Measurements from ENCODE around the gene TRPC4AP. TPM values are rescaled to one million over a fixed set of nuclear protein-coding genes. Genes with fewer than 3 reads are reported as not detected.

The TRPC4AP gene
- total RNA-seq, 1 experiment from 2014 or later: 44.9 TPM

DNA sequence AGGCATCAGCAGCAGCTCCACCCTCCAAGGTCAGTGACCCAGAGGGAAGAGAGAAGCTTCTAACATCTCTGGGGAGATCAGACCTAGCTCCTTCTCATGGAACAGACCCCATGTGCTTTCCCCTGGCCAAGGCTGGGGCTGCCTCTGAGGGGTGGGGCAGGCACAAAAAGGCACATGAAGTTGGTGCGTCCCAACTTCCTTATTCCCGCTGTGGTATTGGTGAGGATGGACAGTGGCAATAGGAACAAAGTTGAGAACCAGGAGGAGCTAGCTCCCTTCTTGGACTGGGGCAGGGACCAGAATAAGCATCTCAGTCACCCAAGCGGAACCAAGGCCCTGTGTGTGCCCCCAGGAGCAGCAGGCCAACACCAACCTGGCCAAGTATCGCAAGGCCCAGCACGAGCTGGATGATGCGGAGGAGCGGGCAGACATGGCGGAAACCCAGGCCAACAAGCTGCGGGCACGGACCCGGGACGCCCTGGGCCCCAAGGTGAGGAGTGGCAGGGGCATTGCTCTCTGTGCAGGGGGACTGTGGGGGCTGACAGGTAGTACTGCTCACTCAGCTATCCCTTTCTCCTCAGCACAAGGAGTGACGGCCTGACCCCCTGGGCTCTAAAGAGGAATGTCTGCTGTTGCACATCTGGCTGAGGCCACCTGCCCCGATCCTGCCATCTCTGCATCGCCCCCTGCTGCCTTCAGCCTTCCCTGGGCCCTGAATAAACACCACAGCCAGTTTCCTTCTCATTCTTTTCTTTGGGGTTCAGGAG is 90.8 kb downstream of the TRPC4AP start:
- no peak for DNase-seq (ENCODE audit: low read depth)

DNA sequence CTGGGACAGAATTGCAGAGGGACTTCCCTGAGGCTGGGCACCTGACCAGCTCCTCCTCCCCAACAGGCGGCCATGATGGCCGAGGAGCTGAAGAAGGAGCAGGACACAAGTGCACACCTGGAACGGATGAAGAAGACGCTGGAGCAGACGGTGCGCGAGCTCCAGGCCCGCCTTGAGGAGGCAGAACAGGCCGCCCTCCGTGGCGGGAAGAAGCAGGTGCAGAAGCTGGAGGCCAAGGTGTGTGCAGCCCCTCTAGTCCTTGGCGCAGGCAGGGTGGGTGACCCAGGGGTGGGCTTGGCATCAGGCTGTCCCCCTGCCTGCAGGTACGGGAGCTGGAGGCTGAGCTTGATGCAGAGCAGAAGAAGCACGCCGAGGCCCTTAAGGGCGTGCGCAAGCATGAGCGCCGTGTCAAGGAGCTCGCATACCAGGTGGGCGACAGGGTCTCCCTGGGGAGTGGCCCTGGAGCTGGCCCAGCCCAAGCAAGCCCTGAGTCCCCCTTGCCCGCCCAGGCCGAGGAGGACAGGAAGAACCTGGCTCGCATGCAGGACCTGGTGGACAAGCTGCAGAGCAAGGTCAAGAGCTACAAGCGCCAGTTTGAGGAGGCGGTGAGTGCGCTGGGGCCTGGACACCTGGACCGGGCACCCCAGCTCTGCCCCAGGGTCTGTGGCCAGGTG is 91.5 kb downstream of the TRPC4AP start:
- DNase-seq (ENCODE audit: low read depth): no peak

DNA sequence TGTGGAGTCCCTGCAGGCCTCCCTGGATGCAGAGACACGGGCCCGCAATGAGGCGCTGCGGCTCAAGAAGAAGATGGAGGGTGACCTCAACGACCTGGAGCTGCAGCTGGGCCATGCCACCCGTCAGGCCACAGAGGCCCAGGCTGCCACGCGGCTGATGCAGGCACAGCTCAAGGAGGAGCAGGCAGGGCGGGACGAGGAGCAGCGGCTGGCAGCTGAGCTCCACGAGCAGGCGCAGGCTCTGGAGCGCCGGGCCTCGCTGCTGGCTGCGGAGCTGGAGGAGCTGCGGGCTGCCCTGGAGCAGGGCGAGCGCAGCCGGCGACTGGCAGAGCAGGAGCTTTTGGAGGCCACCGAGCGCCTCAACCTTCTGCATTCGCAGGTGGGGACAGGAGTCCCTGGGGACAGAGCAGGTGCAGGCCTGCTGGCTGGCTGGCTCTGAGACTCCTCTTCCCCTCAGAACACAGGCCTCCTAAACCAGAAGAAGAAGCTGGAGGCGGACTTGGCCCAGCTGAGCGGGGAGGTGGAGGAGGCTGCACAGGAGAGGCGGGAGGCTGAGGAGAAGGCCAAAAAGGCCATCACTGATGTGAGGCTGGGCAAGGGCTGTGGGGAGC is 92.2 kb downstream of the TRPC4AP start:
- no peak for DNase-seq (ENCODE audit: low read depth)

DNA sequence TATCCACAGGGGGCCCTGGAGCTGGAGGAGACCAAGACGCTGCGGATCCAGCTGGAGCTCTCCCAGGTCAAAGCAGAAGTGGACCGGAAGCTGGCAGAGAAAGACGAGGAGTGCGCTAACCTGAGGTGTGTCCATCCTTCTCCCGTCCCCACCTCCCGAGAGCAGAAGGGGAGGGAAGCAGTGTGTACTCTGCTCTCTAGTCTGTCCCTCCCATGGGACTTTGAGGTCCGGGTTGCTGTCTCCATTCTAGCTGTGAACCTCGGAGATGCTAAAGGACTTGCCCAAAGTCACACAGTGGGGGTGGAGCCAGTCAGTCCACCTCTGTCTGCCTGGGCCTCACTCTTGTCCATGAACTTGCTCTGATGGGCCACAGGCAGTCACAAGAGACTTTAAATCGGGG is 92.8 kb downstream of the TRPC4AP start:
- DNase-seq (ENCODE audit: low read depth): no peak

DNA sequence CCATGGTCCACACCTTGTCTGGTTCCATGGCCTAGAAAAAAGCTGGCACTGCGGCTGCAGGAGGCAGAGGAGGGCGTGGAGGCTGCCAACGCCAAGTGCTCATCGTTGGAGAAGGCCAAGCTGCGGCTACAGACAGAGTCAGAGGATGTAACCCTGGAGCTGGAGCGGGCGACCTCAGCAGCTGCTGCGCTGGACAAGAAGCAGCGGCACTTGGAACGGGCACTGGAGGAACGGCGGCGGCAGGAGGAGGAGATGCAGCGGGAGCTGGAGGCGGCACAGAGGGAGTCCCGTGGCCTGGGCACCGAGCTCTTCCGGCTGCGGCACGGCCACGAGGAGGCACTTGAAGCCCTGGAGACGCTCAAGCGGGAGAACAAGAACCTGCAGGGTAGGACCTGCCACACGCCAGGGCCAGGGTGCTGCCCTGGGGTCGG is 93.6 kb downstream of the TRPC4AP start:
- no peak for DNase-seq (ENCODE audit: low read depth)

DNA sequence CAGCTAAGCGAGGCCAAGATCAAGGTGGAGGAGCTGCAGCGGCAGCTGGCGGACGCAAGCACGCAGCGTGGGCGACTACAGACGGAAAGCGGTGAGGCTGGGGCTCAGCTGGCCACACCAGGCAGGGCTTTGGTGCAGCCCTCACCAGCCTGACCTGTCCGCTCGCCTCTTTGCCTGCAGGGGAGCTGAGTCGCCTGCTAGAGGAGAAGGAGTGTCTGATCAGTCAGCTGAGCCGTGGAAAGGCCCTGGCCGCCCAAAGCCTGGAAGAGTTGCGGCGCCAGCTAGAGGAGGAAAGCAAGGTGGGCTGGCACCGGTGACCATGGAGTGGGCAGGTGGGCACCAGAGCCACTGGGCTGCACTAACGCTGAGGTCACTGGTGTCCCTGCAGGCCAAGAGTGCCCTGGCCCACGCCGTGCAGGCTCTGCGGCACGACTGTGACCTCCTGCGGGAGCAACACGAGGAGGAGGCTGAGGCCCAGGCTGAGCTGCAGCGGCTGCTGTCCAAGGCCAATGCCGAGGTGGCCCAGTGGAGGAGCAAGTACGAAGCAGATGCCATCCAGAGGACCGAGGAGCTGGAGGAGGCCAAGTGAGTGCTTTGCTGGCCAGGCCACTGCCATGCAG is 94.2 kb downstream of the TRPC4AP start:
- no peak for DNase-seq (ENCODE audit: low read depth)

DNA sequence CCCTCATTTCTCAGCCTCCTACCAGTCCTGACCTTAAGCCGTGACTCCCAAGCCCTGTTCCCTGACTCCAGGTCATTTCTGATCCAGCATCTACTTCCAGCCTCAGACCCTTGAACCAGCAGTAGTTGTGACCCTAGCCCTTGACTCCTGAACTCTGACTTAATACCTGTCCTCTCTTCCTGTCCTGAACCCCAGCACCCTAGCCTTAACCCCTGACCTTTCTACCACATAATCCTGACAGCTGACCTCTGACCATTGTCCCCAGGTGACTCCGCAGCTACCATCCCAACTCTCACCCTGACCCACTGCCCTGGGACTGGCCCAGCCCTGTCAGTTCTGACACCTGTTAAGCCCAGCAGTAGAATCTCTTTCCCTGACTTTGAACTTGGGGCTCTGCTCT is 94.8 kb downstream of the TRPC4AP start:
- DNase-seq (ENCODE audit: low read depth): no peak

DNA sequence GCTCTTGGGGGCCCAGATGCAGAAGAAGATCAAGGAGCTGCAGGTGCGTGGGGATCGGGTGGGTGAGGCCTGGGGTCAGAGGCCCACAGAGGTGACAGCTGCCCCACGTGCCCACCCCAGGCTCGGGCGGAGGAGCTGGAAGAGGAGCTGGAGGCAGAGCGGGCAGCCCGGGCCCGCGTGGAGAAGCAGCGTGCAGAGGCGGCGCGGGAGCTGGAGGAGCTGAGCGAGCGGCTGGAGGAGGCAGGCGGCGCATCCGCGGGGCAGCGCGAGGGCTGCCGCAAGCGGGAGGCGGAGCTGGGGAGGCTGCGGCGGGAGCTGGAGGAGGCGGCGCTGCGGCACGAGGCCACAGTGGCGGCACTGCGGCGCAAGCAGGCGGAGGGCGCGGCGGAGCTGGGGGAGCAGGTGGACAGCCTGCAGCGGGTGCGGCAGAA is 95.5 kb downstream of the TRPC4AP start:
- DNase-seq (ENCODE audit: low read depth): no peak

DNA sequence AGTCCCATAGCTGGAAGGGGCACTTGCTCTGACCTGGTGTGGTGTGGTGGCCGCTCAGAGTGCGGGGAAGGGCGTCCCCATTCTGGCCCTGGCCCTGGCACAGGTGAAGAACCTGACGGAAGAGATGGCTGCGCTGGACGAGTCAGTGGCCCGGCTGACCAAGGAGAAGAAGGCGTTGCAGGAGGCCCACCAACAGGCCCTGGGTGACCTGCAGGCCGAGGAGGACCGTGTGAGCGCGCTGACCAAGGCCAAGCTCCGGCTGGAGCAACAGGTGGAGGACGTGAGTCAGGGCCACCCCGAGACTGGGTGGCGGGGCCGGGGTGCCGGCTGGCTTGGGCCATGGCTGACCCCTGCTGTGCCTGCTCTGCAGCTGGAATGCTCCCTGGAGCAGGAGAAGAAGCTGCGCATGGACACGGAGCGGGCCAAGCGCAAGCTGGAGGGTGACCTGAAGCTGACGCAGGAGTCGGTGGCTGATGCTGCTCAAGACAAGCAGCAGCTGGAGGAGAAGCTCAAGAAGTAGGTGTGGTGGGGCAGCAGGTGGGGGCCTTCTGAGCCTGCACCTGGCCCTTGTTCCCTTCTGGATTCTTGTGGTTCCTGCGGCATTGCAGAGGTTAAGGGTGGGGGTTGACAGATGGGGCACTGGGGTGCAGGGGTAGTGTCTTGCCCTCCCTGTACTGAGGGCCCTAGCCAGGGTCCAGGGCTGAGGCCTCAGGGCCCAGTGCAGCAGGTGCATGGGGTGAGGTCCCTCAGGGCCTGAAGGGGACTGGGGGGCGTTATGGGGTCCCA is 96.2 kb downstream of the TRPC4AP start:
- DNase-seq (ENCODE audit: low read depth): no peak

DNA sequence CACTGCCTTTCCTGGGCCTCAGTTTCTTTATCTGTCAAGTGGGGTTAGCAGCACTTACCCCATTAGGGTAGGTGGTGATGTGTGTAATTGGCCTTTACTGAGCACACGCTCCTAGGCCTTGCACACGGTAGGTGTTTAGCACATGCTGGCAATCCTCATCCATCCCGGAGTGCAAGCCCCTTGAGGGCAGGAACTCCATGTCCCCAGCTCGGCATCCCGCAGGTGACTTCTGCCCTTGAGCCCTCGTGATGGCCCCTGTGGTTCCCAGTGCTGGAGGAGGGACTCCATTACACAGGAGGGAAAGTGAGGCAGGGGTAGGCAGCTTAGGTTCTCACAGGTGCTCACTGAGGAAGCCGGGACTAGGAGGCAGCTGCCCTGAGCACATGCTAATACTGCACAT is 96.9 kb downstream of the TRPC4AP start:
- DNase-seq (ENCODE audit: low read depth): no peak

DNA sequence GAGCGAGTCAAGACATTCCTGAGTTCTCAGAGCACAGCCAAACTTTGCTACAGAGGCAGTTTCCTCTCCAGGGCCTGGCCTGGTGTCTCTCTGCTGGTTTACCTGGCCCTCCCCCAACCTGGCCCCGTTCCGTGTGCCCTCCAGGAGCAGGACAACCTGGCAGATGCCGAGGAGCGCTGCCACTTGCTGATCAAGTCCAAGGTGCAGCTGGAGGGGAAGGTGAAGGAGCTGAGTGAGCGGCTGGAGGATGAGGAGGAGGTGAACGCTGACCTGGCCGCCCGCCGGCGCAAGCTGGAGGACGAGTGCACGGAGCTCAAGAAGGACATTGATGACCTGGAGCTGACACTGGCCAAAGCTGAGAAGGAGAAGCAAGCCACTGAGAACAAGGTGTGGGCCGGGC is 97.4 kb downstream of the TRPC4AP start:
- DNase-seq (ENCODE audit: low read depth): no peak

DNA sequence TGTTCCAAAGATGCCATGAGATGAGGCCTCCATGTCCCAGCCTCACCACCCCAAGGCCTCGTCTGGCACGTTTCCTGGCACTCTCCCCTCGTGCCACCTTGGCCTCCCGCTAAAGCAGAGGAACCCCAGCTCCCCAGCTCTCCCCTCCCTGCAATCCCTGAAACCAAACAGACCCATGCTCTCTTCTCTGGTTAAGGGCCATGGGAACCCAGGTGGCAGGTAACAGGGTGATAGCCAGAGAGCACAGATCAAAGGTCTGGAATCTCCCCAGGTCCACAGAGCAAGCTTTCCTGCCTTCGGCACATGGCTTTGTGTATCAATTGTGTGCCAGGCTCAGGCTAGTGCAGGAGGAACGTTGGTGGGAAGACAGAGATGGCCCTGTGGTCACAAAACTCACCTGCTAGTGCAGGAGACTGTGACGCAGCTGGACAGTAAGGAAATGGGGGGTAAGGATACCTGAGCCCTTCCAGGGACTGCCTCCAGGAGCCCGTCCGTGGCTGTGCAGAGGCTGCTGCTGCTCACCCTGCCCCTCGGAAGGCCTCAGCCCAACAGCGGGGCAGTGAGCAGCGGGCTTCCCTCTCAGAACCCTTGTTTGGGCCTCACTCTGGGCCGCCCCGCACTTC is 98.0 kb downstream of the TRPC4AP start:
- no peak for DNase-seq (ENCODE audit: low read depth)

DNA sequence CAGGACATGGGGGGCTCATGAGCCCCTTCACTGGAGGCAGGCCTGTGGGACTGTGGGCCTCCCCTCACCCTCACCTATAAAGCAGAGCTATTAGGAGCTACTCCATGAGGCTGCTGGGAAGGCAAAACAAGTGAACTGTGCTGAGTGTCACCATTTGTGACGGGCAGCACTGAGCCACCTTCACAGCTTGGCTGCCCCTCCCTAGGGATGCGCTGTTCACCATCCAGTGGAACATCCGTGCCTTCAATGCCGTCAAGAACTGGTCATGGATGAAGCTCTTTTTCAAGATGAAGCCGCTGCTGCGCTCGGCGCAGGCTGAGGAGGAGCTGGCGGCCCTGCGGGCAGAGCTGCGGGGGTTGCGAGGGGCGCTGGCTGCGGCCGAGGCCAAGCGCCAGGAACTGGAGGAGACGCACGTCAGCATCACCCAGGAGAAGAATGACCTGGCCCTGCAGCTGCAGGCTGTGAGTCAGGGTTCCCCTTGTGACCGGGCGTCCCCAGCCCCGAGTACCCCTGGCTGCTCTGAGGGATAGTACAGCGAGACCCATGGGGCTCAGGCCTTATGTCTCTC is 98.6 kb downstream of the TRPC4AP start:
- no peak for DNase-seq (ENCODE audit: low read depth)

DNA sequence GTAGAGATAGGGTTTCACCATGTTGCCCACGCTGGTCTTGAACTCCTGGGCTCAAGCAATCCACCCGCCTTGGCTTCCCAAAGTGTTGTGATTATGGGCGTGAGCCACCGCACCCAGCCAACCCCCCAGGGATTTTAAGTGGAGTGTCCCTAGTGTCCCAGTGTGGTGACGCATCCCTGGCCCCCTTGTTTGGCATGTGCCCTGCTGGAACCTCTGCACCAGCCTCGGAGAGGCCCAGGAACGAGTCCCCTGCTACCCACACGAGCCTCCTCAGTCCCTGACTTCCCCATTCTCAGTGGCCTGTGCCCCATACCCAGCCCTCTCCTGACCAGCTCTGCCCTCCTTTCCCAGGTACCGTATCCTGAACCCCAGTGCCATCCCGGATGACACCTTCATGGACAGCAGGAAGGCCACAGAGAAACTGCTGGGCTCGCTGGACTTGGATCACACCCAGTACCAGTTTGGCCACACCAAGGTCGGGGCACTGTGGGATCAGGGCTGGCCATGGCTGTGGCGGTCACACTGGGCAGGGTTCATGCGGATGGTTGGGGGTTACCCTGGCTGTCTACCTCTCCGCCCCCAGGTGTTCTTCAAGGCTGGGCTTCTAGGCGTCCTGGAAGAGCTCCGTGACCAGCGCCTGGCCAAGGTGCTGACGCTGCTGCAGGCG is 99.7 kb downstream of the TRPC4AP start:
- no peak for DNase-seq (ENCODE audit: low read depth)

DNA sequence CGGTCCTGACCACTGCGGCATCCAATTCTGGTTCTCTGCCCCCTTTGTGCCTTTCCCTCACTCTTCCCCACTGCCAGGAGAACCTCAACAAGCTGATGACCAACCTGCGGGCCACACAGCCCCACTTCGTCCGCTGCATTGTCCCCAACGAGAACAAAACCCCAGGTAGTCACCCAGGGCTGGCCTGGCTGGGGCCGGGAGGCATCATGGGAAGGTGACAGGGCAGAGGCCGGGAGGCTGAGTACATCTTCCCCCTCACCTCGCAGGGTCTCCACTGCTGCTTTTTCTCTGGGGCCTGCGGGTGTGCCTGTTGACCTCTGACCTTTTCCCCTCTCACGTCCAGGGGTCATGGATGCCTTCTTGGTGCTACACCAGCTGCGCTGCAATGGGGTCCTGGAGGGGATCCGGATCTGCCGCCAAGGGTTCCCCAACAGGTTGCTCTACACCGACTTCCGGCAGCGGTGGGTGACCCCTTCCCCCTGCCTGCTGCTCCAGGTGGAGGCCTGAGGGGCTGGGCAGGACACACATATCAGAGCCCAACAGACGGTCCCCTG is 101.9 kb downstream of the TRPC4AP start:
- DNase-seq (ENCODE audit: low read depth): no peak

DNA sequence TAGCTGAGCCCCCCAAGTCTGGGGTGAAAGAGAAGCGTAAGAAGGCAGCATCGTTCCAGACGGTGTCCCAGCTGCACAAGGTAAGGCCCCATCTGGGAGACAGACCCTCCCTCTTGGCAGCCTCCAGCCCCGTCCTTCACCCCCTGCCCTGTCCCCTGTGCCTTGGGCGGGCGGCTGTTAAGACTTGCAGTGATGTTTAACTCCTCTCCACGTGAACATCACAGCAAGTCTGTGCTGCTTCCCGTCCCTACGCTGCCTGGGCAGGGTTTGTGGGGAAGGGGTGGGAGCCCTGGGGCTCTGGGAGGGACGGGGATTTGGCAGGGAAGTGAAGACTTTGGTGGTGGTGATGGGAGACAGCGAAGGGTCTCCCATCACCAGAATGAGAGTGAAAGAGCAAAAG is 102.4 kb downstream of the TRPC4AP start:
- DNase-seq (ENCODE audit: low read depth): no peak

DNA sequence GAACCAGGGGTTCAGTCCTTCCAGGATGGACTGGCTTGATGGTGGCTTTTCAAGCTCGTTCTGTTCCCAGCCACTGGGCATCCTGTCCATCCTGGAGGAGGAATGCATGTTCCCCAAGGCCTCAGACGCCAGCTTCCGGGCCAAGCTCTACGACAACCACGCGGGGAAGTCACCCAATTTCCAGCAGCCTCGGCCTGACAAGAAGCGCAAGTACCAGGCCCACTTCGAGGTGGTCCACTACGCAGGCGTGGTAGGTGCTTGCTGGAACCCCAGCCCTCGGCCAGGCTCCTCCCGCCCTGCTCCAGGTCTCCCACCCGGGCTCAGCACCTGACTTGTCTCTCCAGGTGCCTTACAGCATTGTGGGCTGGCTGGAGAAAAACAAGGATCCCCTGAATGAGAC is 102.9 kb downstream of the TRPC4AP start:
- DNase-seq (ENCODE audit: low read depth): no peak

DNA sequence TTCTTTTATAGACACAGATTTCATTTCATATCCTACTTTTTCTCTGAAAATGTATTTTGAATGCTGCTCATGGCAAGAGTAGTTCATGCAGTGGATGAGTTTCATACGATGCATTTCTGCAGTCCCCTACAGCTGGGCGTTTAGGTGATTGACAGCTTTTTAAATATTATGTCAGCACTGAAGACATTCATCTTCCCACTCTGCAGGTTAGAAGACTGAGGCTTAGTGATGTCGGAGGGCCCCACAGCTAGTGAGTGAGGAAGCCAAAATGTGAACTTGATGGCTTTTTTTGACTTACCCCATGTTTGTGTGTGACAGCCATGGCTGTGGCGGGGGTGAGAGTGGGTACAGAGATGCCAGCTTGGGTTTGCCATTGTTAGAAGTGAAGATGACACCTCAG is 103.5 kb downstream of the TRPC4AP start:
- DNase-seq (ENCODE audit: low read depth): no peak

DNA sequence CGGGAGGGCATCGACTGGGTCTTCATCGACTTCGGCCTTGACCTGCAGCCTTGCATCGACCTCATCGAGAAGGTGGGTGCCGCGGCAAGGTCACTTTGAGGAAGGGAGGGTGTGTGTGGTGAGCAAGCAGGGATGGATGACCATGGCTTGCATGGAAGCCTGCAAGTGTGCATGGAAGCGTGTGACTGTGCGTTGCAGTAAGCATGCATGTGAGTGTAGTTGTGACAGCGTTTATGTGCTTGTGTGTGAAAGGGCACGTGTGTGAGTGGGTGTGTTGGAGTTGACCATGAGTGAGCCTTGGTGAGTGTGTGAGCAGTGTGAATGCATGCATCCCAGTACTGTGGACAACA is 104.4 kb downstream of the TRPC4AP start:
- DNase-seq (ENCODE audit: low read depth): peak; percentile 15

Measured in RPMI7951 (cell line).